Ammon's horn (tissue), 1 donor: ENCODE data around the gene PIEZO2.

Source experiments
- DNase-seq: peaks from one replicate; pipeline ENCODE4 v3.0.0-alpha.2; 2016; ENCODE audit warnings: low spot score

Gene PIEZO2

DNA sequence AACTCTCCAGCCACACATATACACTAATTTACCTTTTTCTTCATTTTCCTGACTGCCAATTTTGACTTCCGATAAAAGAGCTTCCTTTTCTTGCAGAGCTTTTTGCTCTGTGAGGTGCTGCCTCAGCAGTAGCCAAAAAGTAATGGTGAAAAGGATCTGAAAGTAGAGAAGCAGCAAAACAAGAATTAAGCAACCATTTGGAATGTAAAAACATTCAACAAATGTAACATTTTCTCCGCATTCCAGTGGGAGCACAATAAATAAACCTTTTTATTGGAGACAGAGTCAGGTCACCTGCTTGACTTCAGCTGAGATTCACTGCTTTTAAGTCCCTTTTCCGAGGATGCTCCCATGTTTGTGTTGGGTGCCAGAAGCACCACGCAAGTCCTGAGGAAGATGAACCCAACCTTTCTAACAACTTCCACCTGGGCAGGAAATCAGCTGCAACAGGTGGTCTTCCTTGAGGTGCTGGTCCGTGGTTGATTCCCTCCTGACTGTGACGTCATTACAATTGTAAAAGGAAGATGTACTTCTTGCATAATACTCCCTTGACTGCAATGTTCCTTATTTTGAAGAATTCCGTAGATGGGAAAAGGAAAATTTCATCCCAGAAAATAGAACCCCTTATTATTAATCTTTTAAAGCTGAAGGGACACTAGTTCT lies 358.1 kb downstream of the PIEZO2 start:
- DNase-seq, result peak; percentile 17

DNA sequence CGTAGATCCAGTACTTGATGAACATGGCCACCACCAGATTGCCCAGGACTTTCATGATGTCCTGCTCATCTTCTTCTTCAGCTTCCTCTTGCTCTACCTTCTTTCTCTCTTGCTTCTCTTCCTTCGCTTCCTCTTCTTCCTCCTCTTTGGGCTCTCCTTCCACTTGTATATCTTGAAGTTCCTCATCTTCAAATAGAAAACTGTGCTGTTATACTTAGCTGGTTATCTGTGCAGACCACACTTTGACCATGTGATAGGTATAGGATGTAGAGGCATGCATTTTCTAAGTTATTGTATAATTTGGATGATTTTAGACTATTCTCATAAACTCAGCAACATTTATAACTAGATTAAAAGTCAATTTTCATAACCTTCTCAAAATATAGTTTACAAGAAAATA lies 360.2 kb downstream of the PIEZO2 start:
- DNase-seq, result peak; percentile 11

DNA sequence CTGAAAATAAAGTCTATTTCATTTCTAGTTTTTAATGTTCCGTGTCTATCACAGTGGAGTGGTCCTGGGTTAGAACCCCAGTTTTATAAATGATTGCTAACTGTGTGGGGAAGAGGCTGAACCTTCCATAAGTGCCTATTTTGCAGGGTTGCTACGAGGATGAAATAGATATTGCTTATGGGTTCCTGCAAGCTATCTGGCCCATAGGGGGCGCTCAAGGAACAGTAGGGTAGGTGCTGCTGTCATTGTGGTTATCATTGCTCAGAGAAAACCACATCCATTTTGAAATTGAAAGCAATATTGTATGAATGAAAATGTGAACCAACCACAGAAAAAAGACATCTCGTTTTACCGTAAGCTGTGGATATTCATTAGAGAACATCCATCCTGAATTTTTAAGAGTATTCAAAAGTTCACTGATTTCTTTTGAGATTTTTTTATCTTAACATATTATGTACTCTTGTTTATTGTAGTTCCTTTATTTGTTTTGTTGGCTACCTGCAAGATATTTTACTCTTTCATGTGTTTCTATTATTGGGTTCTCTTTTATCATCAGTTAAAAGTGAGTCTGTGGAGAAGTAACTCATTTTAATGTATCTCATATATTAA lies 362.0 kb downstream of the PIEZO2 start:
- DNase-seq, result peak; percentile 78

DNA sequence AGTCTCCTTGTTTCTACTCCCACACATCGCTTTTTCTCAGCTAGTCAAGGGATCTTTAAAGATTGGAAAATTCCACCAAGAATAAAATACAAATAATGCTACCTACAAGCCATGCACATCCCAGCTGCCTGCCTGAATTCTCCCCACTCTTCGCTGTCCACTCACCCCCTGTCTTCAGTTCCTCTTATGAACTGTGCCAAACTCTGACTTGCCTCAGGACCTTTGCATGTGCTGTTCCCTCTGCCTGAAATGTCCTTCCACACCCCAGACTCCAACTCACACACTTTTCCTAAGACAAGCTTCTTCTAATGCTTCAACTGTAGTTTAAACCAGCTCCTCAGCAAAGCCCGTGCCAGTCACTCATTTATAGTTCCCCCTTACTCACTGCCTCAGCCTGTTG lies 363.6 kb downstream of the PIEZO2 start:
- no peak for DNase-seq

DNA sequence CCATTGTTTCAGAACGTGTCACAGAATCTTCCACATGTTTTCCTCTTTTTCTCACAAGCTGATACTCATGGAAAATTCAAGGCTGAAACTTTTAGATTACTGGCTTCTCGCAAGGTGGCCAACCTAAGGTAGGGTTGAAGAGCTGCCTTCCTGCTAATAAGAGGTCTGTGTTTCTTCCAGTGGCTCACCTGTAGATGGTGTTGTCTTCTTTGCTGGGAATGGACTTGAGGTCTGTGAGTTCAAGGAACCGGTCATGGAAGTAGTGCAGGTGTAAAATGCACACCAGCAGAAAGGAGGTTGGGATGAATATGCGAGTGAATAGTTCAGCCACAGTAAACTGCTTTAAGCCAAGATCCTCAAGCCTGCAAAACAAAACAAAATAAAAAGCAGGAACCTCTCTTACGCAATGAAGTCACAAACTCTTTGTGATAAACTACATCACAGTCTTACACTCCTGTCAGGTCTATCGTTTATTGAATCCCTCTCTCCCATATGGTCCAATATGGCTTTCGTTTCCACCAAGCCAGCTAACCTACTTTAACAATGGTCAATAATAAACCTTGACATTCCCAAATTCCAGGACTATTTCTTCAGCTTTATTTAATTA lies 364.7 kb downstream of the PIEZO2 start:
- no peak for DNase-seq

DNA sequence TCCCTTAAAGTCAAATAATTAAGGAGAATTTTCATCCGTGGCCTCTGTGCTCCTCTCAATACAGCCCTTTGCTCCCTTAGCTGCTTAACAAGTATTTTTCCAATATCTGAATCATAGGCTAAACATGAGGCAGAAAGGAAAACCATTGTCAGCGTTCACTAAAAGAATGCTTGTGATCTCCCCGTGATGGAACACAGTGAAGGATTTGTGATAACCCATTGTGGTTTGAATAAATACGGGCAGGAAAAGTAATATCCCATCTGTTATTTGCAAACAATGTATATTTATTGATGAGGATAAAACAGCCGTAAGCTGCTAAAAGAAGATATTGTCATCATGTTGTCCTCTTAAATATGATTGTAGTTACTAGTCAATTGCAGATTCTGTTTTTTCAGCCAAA lies 365.4 kb downstream of the PIEZO2 start:
- DNase-seq, result peak; percentile 48

DNA sequence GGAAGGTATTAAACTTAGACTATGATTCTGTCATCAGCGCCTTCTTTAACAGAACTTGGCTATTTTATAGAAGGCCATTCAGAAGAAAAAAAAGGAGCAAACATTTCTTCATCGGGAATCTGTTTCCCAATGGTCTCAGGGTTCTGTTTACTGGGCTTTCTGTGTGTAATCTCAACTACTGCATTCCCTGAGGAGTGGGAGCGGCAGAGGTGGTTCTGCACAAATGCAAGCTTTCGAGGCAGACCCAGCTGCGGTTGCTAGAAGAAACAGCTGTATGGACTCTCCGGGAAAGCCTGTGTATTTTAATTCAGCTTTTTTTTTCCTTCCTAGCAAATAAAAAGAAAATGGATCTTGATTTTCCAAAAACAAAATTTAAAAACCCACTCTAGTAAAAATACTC lies 372.9 kb downstream of the PIEZO2 start:
- DNase-seq, result no peak

DNA sequence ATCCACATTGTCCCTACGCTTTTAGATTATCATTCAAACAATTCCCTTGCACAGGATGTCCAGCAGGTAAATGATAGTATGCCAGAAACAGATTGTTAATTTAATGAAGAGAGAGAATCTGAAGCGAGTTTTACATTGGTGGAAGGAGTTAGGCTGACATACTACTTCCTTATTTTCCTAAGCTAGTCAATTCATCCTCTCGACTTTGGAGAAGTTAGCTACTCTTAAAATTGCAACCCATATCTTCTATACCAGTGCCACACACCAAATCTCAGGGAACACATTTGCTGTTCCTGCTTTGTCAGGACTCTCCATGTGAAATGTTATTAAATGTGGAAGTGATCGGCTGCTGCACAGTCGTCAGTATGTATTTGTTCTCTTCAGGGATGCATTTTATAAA lies 374.3 kb downstream of the PIEZO2 start:
- no peak for DNase-seq

DNA sequence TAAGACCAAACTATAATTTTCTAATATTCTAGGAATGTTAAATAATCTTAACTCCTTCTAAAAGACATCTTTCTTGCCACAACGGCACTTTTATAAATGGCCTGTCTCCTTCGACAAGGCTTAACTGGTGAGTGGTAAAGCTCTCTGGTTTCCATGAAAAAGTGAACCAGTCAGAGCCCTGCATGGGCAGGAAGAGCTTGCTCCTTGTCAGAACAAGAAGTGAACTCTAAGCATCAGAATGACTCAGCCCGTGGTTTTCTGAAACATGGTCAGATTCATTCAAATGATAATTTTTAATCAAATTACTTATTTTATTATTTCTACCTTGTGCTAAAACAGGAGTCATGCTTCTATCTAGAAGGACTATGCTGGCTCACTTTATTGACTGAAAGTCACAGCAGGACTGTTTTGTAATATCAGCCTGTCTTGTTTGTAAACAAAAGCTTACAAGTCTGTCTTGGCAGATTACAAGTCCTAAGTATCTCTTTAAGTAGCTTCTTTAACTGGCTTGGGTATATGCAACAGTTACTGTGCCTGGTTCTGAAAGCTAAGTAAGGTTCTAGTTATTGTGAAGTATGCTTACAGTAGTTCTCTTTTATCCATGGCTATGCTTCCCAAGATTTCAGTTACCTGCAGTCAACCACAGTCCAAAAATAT lies 378.2 kb downstream of the PIEZO2 start:
- DNase-seq, result no peak

DNA sequence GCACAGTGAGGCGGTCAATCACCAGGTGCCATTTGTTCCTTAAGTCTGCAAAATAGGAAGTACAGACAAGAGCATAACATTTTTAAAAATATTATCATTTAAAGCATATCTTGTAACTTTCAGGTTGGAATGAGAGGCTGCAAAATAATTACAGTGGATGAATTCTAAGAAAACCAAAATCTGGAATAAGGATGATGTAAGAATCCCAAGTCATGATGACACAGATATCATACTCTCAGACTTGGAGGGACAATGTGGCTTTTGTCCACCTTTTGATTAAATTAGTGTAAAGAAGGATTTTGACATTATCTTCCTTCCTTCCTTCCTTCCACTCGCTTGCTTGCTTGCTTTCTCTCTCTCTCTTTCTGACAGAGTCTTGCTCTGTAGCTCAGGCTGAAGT lies 379.1 kb downstream of the PIEZO2 start:
- no peak for DNase-seq

DNA sequence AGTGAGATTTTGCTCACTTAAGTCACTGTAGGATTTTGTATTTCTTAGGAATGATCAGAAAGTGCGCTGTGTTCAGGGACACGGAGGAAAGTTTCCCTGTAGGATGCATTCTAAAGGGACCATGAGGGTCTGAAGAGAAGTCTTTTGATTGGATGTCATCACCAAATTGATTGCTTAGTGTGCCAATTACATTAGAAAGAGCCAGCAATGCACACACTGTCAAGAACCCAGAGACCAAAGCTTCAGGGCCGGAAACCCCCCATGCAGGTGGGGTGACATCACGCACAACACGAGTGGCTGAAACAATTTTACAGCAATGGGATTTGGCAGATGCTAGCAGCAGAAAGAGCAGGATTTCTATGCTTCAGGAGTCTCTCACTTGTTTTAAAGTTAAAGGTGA lies 381.1 kb downstream of the PIEZO2 start:
- no peak for DNase-seq

DNA sequence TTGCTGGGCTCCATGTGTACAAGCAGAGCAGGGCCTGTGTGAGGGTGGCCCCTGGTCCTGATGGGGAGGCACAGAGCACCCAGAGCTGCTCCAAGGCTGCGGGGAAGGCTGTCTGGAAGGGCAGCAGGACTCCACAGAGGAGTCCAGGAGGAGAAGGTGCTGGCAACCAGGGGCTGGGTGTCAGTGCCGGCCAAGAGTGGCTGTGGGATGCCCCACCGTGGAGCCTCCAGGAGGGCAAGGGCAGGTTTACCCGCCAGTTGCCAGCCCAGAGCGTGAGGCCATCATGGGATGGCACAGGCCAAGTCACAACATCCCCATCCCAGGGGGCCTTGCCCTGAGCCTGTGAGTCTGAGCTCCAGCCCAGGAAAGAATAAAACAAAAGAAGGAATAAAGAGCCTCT lies 381.7 kb downstream of the PIEZO2 start:
- no peak for DNase-seq

DNA sequence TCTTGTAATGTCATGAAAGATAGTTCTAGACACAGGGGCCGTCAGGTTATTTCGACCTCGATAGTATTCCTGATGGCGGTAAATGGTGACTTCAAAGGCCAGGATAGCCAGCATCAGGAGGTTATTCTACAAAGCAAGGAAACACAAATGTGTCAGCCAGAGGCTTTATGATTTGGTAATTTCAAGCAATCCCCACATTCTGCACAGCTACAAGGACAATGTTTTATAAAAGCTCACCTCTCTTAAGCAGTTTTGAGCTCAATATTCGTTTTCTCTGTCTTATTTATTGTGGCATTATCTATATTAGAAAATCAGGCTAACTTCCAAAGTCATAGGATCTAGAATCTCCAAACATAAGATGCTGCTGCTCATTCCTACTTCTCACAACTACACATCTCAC lies 388.4 kb downstream of the PIEZO2 start:
- DNase-seq, result no peak

DNA sequence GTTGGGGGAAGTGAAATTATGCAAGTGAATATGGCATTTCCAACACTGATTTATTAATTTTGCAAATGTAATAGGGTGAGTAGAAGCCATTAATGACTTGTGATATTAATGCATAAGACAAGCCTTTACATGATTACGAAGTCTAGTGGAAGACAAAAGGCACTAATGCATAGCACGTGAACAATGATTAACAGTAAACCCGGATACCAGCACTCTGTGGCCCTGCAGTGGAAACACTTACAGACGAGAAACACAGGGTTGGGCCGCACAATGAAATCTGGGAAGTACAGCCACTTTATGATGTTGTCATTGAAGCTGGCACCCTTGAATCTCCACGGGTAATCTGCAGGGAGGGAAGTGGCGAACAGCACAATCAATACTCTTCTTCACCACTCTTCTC lies 390.1 kb downstream of the PIEZO2 start:
- no peak for DNase-seq

DNA sequence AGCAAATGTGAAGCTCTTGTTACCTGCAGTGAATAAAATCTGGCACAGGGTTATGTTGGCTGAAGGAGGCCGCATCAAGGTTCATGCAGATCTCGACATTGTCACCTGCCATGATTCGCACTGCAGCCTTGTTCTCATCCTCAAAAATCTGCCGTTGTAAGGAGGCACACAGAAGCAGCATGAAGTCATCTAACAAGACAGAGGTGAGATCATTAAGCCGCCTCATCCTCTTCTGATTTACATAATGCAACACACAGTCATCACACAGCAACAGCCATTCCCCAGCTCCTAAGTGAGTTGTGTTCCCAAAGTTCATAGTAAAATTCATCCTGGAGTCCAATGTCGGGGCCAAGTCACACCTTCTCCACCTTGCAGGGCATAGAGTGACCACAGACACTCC lies 391.4 kb downstream of the PIEZO2 start:
- no peak for DNase-seq

DNA sequence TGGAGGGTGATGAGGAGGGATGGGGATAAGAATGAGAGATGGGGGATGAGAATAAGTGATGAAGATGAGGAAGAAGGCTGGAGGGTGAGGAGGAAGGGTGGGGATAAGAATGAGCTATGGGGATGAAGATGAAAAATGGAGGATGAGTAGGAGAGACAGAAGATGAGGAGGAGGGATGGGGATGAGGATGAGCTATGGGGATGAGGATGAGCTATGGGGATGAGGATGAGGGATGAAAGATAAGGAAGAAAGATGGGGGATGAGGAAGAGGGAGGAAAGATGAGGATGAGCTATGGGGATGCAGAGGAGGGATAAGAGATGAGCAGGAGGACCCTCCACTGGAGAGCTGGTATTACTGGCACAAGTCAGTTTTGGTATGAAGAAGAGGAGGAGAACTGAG lies 392.0 kb downstream of the PIEZO2 start:
- DNase-seq, result no peak

DNA sequence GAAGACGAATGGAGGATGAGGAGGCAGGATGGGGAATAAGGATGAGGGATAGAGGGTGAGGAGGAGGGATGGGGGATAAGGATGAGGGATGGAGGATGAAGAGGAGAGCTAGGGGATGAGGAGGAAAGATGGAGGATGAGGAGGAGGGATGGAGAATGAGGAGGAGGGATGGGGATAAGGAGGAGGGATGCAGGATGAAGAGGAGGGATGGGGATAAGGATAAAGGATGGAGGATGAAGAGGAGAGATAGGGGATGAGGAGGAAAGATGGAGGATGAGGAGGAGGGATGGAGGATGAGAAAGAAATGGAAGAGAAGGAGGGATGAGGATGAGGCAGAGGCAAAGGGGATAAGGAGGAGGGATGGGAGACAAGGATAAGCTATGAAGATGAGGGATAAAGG lies 393.5 kb downstream of the PIEZO2 start:
- no peak for DNase-seq

DNA sequence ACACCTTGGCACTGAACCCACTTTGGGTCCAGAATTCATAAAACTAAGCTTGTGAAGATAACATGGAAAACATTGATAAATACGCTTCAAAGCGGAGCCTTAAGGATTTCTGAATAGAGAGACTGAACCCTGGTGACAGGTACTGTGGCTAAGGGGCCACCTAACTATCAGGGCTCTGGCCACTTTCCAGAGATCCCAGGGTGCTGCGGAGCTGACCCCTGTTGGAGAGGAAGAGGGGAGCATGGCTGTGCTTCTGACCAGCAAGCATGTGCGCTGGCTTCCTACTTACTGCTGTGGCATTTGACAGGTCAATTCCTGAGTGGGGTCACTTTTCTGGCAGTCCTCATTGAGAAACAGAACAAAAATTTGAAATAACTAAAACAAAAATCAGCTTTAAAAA lies 395.2 kb downstream of the PIEZO2 start:
- no peak for DNase-seq

DNA sequence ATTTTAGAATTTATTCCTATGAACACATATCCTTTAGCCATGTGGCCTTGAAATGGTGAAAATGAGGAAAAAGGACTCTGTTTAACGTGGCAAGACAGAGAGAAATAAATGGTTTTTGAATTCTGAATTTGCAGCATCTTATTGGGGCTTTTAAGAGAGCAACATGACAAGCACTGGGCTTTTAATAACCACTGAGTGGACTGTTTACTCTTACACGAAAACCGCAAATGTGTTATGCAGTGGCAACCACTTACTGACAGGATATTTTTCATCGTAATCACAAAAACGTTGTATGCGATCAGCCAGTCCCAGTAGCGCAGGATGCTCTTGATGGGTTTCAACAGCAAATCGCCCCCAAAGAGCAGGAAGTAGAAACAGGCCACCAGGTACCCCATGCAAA lies 397.0 kb downstream of the PIEZO2 start:
- no peak for DNase-seq

DNA sequence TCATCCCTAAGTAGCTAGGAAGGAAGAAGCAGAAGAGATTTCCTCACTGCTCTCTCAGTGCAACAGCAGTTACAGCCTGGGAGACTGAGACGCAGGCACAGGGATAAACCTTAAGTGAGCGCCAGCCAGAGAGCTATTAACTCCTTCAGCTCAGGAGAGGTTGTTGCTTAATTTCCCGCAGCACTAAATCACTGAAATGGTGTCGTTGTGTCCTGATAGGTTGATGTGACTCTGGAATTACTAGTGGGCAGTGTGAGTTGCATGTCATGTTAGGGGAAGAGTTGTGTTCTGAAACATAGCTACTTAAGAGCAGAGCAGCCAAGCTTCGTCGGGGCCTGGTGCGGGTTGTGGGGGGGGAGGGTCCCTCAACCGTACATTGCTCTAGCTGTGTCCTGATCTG lies 397.7 kb downstream of the PIEZO2 start:
- DNase-seq, result no peak

DNA sequence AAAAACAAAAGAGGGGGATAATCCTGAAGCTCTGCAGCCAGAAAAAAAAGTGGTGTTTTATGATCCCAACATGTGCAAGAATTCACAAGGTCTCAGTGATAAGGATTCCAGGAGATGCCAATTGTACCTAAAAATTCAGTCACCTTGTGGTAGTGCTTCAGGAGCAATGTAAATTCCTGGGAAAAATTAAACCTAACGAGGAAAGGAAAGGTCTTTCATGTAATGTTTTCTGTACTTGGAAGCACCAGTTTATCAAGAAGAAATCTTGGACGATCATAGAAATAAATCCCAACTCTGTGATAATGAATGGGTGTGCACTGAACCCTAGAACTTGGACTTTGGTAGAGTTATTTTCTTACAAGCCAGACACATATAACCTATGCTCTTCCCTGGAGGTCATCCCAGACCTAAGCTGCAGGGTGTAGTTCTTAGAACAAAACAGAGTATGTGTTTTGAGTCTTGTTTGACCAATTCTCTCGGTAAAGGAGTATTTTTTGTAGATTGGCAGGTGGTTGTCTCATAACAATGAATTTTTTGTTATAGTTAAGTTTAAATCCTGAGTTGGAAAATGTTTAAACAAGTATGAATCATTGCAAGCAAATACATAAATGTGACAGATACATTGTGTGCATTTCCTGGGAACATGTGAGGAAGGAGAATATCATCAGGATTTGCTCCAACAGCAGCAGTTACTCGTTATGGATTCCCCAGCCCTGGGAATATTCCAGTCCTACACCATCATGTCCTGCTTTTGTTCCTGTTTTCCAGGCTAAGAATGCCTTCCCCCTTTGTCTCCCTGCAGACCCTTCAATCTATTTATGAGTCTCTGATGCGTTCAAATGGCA lies 399.0 kb downstream of the PIEZO2 start:
- DNase-seq, result no peak

DNA sequence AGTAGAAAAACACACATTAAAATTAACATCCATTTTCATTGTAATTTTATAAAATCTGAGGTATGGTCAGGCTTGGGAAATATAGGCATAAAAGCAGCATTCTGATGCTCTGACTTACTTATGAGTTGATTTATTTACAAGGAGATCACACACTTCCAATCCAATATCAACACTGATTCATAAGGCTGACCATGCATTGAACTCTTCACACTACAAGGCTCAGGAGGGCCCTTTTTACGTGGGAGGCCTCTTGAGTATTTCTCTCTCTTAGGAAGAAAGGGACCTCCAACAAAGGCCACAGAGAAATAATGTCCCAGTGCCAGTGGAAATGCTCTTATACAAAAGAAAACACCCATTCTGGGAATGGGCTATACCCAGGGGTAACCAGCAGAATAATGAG lies 400.7 kb downstream of the PIEZO2 start:
- no peak for DNase-seq
